CD4-positive, alpha-beta memory T cell (primary cell): Measurements from ENCODE around the gene KLF17. TPM values are rescaled to one million over a fixed set of nuclear protein-coding genes. Genes with fewer than 3 reads are reported as not detected.

Source experiments
- CTCF ChIA-PET: fragments of 350-600 bp; sonication (Branson Sonifier 250); formaldehyde crosslinking; loops from one replicate; lab custom pipeline; 2021; ENCODE audit warnings: inconsistent platforms; ENCODE audit not compliant: partially characterized antibody; lab: Charles Lee
- POLR2A ChIA-PET: fragments of 350-600 bp; sonication (Branson Sonifier 250); formaldehyde crosslinking; loops from one replicate; lab custom pipeline; 2021; ENCODE audit not compliant: partially characterized antibody; lab: Charles Lee
- DNase-seq, 5 donors: peaks; one replicate each; pipeline versions ENCODE4 v3.0.0 to v3.0.0-alpha.2; 2020 to 2022; ENCODE audit warnings: mixed read lengths in 1 of 5
- H3K27ac ChIP-seq: one replicate; pipeline ENCODE4 v1.7.0; 2013; ENCODE audit warnings: low read depth, low read length
- H3K27me3 ChIP-seq: 2 replicates; pipeline ENCODE4 v1.7.0; 2013; ENCODE audit warnings: mild to moderate bottlenecking, low read length, moderate library complexity; ENCODE audit not compliant: insufficient read depth
- H3K36me3 ChIP-seq: 2 replicates; pipeline ENCODE4 v1.7.0; 2013; ENCODE audit warnings: mild to moderate bottlenecking, low read length, moderate library complexity; ENCODE audit not compliant: insufficient read depth
- H3K4me1 ChIP-seq: 2 replicates; pipeline ENCODE4 v1.7.0; 2013; ENCODE audit warnings: mild to moderate bottlenecking, low read length, moderate library complexity; ENCODE audit not compliant: insufficient read depth
- H3K4me3 ChIP-seq, 2 donors: one replicate each; pipeline ENCODE4 v1.7.0; 2013; ENCODE audit warnings: low read length in 2 of 2, mild to moderate bottlenecking in 1 of 2
- H3K9me3 ChIP-seq, 2 donors: one replicate each; pipeline ENCODE4 v1.7.0; 2013; ENCODE audit warnings: low read length in 2 of 2, control low read depth in 1 of 2; ENCODE audit not compliant: control insufficient read depth in 1 of 2
- H3K27ac Mint-ChIP-seq, 7 donors: one replicate each; pipeline ENCODE4 v1.8.0; 2020 to 2021; ENCODE audit warnings: mixed read lengths in 7 of 7, mild to moderate bottlenecking in 6 of 7, inconsistent platforms in 3 of 7, moderate library complexity in 3 of 7
- H3K27me3 Mint-ChIP-seq, 2 donors: one replicate each; pipeline ENCODE4 v1.8.0; 2020 to 2021; ENCODE audit warnings: mixed read lengths in 2 of 2
- H3K36me3 Mint-ChIP-seq, 2 donors: one replicate each; pipeline ENCODE4 v1.8.0; 2020 to 2021; ENCODE audit warnings: mixed read lengths in 2 of 2, inconsistent platforms in 1 of 2, mild to moderate bottlenecking in 1 of 2
- H3K4me1 Mint-ChIP-seq, 4 donors: one replicate each; pipeline ENCODE4 v1.8.0; 2020 to 2021; ENCODE audit warnings: mixed read lengths in 4 of 4, mild to moderate bottlenecking in 1 of 4
- H3K4me3 Mint-ChIP-seq, 8 donors: one replicate each; pipeline ENCODE4 v1.8.0; 2020 to 2021; ENCODE audit warnings: mixed read lengths in 8 of 8, mild to moderate bottlenecking in 7 of 8, moderate library complexity in 6 of 8, inconsistent platforms in 3 of 8
- H3K9me3 Mint-ChIP-seq, 8 donors: one replicate each; pipeline ENCODE4 v1.8.0; 2020 to 2021; ENCODE audit warnings: mixed read lengths in 8 of 8, mild to moderate bottlenecking in 5 of 8, inconsistent platforms in 3 of 8, moderate library complexity in 1 of 8
- intact Hi-C: fragments of 100-400 bp; cut with micrococcal nuclease; formaldehyde crosslinking; loops from one replicate; pipeline ENCODE4 v1.15.1; 2023
- polyA plus RNA-seq, 2 donors: library from polyadenylated mRNA; unstranded; fragments of 300-500 nt; fragmentation: Illumina TruSeq; gene quantifications; one replicate each; pipeline ENCODE4 v1.2.3, GENCODE V29; 2021
- total RNA-seq, 2 experiments: library from RNA; stranded (reverse); gene quantifications; one replicate each; pipeline ENCODE4 v1.2.3, GENCODE V29; 2021

KLF17 gene
- total and polyA plus RNA-seq, 4 experiments from 2014 or later = not detected

- Histone ChIP-seq H3K27me3 (peaks cover 5% of the 10 kb centered on the region), H3K4me1 (no peaks in the 10 kb centered on the region), H3K4me3 (no peak within 1 kb of the TSS), H3K36me3 (no peaks in the 10 kb centered on the region), H3K9me3 (peaks cover 0 to 7% of the 10 kb centered on the region in 2 donors), H3K27ac (no peak within 1 kb of the TSS)
- ChIA-PET POLR2A (interaction anchor here (0.6 kb wide), 1 partner anchor 1321 kb away, joined by 3 read pairs; no protein-coding TSS in a partner anchor), CTCF (no interaction called here)
- H3K4me3 Mint-ChIP-seq = no peak within 1 kb of the TSS
- H3K27ac Mint-ChIP-seq = no peak within 1 kb of the TSS
- intact Hi-C loops = no loop called here
- peaks cover under 1 to 7% of the 10 kb centered on the region in 2 donors for H3K36me3 Mint-ChIP-seq
- H3K9me3 Mint-ChIP-seq = peaks cover 5 to 34% (median 24%) of the 10 kb centered on the region in 8 donors
- H3K27me3 Mint-ChIP-seq = peaks cover 9 to 15% of the 10 kb centered on the region in 2 donors
- no peak for DNase-seq
- no peaks in the 10 kb centered on the region for H3K4me1 Mint-ChIP-seq
These were observed 22.9 kb downstream of the KLF17 start, which contains the start of gene KLF18 for GRCh38 chr1:44141531-44141930. TSS of gene KLF18 (minus strand) at chr1:44141631. CDS start at chr1:44141631, 0 bp downstream.

DNA sequence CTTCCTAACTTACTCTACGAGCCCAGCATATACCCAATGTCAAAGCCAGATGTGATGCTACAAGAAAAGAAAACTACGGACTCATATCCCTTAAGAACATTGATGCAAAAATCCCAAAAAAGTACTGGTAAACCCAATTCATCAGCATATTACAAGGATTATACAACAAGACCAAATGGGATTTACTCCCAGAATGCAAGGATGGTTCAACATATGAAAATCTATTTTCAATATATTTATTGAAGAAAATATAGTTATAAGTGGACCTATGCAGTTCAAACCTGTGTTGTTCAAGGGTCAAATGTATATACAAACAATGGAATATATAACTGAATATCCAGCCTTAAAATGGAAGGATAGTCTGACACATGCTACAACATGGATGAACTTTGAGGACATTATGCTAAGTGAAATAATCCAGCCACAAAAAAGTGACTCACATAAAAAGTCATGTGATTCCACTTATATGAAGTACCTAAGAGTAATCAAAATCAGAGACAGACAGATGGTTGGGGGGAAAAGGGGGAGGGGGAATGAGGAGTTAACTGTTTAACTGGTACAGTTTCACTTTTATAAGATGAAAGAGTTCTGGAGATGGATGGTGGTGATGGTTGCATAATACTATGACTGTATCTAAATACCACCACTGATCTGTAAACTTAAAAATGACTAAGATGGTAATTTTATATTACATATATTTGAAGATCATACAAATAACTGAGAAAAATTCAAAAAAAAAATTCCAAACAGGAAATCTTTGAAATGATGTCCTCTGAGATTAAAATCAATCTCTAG lies 26.5 kb downstream of the KLF17 start:
- CTCF ChIA-PET = no interaction called here
- intact Hi-C loops = no loop called here
- H3K4me3 Mint-ChIP-seq = no peak overlapping the region

DNA sequence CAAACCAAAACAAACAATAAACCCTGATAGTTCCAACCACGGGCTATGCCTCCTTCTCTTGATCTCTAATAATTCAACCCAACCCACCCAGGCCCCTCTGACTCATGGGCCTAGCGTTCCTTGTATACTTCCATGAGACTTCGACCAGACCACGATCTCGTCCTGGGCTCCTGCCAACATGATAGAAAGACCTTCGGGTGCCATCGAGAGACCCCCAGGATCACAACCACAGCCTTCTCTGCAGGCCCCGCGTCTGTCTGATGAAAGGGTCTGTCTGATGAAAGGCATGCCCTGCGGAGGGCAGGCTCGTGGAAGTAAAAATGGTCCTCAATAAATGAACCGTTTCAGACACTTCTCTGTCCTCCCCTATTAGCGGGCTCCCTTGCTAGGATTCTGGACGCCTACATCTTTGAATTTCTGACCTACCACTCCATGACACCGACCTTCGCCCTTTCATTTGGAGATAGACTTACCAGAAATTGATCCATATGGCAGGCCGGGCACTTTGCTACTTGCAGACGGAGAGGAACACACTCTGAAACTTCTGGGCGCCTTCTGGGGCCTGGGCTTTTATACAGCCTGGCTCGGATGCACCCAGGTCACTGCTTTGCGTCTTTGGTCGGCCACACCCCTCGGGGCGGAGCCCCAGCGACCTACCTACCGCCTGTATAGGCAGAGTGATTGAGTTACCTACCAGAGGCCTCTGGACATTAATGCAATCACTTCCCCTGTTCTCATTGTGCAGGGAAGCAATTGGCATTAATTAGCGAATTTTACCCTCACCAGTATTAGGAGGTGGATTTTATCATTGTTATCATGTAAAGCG lies 28.1 kb downstream of the KLF17 start:
- H3K36me3 Mint-ChIP-seq = peaks cover 4 to 7% of the 10 kb centered on the region in 2 donors
- H3K27me3 ChIP-seq = no peaks in the 10 kb centered on the region
- H3K4me3 ChIP-seq = no peak overlapping the region
- POLR2A ChIA-PET = no interaction called here
- no peak overlapping the region for H3K27ac ChIP-seq
- no peak for DNase-seq
- CTCF ChIA-PET = no interaction called here
- no peak overlapping the region for H3K4me3 Mint-ChIP-seq
- H3K9me3 ChIP-seq = peaks cover 0 to 7% of the 10 kb centered on the region in 2 donors
- intact Hi-C loops = no loop called here
- H3K27ac Mint-ChIP-seq = no peak overlapping the region
- H3K36me3 ChIP-seq = no peaks in the 10 kb centered on the region
- H3K4me1 ChIP-seq = no peaks in the 10 kb centered on the region
- no peaks in the 10 kb centered on the region for H3K4me1 Mint-ChIP-seq
- H3K27me3 Mint-ChIP-seq = peaks cover 3 to 12% of the 10 kb centered on the region in 2 donors
- H3K9me3 Mint-ChIP-seq = peaks cover 5 to 38% (median 27%) of the 10 kb centered on the region in 8 donors

More for the DNA sequence above, 26.5 kb downstream of the KLF17 start:
- Histone ChIP-seq H3K36me3 (no peaks in the 10 kb centered on the region), H3K27ac (no peak overlapping the region), H3K4me1 (no peaks in the 10 kb centered on the region), H3K9me3 (peaks cover 0 to 7% of the 10 kb centered on the region in 2 donors), H3K4me3 (no peak overlapping the region), H3K27me3 (no peaks in the 10 kb centered on the region)
- H3K27ac Mint-ChIP-seq = no peak overlapping the region
- H3K9me3 Mint-ChIP-seq = peaks cover 5 to 38% (median 27%) of the 10 kb centered on the region in 8 donors
- H3K4me1 Mint-ChIP-seq = no peaks in the 10 kb centered on the region
- peaks cover 4 to 7% of the 10 kb centered on the region in 2 donors for H3K36me3 Mint-ChIP-seq
- no peak for DNase-seq
- POLR2A ChIA-PET = no interaction called here
- peaks cover 6 to 7% of the 10 kb centered on the region in 2 donors for H3K27me3 Mint-ChIP-seq

- H3K9me3 Mint-ChIP-seq = peaks cover 5 to 37% (median 27%) of the 10 kb centered on the region in 8 donors
- intact Hi-C loops = no loop called here
- H3K4me3 Mint-ChIP-seq = no peak overlapping the region
- DNase-seq = no peak
- no peaks in the 10 kb centered on the region for H3K4me1 ChIP-seq
- no peak overlapping the region for H3K27ac Mint-ChIP-seq
- H3K36me3 Mint-ChIP-seq = peaks cover 4 to 7% of the 10 kb centered on the region in 2 donors
- H3K9me3 ChIP-seq = peaks cover 0 to 7% of the 10 kb centered on the region in 2 donors
- H3K27me3 ChIP-seq = no peaks in the 10 kb centered on the region
- peaks cover 6 to 14% of the 10 kb centered on the region in 2 donors for H3K27me3 Mint-ChIP-seq
- CTCF ChIA-PET = no interaction called here
- no peaks in the 10 kb centered on the region for H3K4me1 Mint-ChIP-seq
- H3K36me3 ChIP-seq = no peaks in the 10 kb centered on the region
- H3K4me3 ChIP-seq = no peak overlapping the region
- POLR2A ChIA-PET = no interaction called here
- no peak overlapping the region for H3K27ac ChIP-seq
These were observed 29.0 kb downstream of the KLF17 start for GRCh38 chr1:44147582-44147981.

DNA sequence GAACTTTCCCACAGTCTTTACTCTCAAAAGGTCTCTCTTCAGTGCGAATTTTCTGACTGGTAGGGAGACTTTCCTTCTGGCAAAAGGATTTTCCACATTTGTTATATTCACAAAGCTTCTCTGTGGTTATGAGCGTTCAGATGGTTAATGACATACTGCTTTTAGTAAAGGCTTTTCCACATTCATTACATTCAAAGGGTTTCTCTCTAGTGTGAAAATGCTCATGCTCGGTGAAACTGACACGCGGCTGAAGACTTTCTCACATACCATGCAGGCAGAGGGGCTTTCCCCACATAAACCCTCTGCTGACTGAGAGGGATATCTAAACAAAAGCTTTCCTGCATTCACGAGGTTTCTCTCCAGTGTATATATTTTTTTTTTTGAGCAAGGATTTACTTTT lies 32.7 kb downstream of the KLF17 start:
- intact Hi-C loops = no loop called here
- peaks cover 0 to 8% (median 5%) of the 10 kb centered on the region in 8 donors for H3K9me3 Mint-ChIP-seq
- POLR2A ChIA-PET = no interaction called here

GRCh38 chr1:44151808-44152207 lies 33.2 kb downstream of the KLF17 start:
- no peaks in the 10 kb centered on the region for H3K4me1 Mint-ChIP-seq
- H3K9me3 ChIP-seq = no peaks in the 10 kb centered on the region
- no peaks in the 10 kb centered on the region for H3K27me3 ChIP-seq
- peaks cover 5 to 19% of the 10 kb centered on the region in 2 donors for H3K27me3 Mint-ChIP-seq
- H3K9me3 Mint-ChIP-seq = peaks cover 0 to 3% (median under 1%) of the 10 kb centered on the region in 8 donors
- no peaks in the 10 kb centered on the region for H3K36me3 ChIP-seq
- H3K36me3 Mint-ChIP-seq = peaks cover 0 to under 1% of the 10 kb centered on the region in 2 donors
- no peak overlapping the region for H3K27ac ChIP-seq
- no peak overlapping the region for H3K4me3 Mint-ChIP-seq
- intact Hi-C loops = no loop called here
- H3K4me3 ChIP-seq = no peak overlapping the region
- no peak overlapping the region for H3K27ac Mint-ChIP-seq
- no peak for DNase-seq
- ChIA-PET CTCF (no interaction called here), POLR2A (no interaction called here)
- H3K4me1 ChIP-seq = no peaks in the 10 kb centered on the region

More for the DNA sequence above, 32.7 kb downstream of the KLF17 start:
- H3K4me1 ChIP-seq = no peaks in the 10 kb centered on the region
- no peak overlapping the region for H3K4me3 ChIP-seq
- Mint-ChIP-seq H3K27ac (peak overlapping the region in 1 of 7 donors; percentile 10), H3K4me3 (no peak overlapping the region), H3K4me1 (no peaks in the 10 kb centered on the region), H3K36me3 (peaks cover 0 to 4% of the 10 kb centered on the region in 2 donors), H3K27me3 (peaks cover 5 to 19% of the 10 kb centered on the region in 2 donors)
- no peak overlapping the region for H3K27ac ChIP-seq
- CTCF ChIA-PET = no interaction called here
- H3K9me3 ChIP-seq = no peaks in the 10 kb centered on the region
- H3K36me3 ChIP-seq = no peaks in the 10 kb centered on the region
- H3K27me3 ChIP-seq = no peaks in the 10 kb centered on the region
- no peak for DNase-seq

GRCh38 chr1:44152692-44153091 lies 34.1 kb downstream of the KLF17 start:
- H3K4me1 Mint-ChIP-seq = no peaks in the 10 kb centered on the region
- no peaks in the 10 kb centered on the region for H3K9me3 Mint-ChIP-seq

More at GRCh38 chr1:44152692-44153091, 34.1 kb downstream of the KLF17 start:
- Mint-ChIP-seq H3K27me3 (peaks cover 5 to 19% of the 10 kb centered on the region in 2 donors), H3K4me3 (no peak overlapping the region), H3K27ac (no peak overlapping the region), H3K36me3 (no peaks in the 10 kb centered on the region)
- no peak for DNase-seq
- Histone ChIP-seq H3K27ac (no peak overlapping the region), H3K36me3 (no peaks in the 10 kb centered on the region), H3K4me1 (no peaks in the 10 kb centered on the region), H3K27me3 (no peaks in the 10 kb centered on the region), H3K9me3 (no peaks in the 10 kb centered on the region), H3K4me3 (no peak overlapping the region)
- POLR2A ChIA-PET = no interaction called here
- intact Hi-C loops = no loop called here
- CTCF ChIA-PET = no interaction called here
